Fibroblast of lung (primary cell): ENCODE results near the gene NBPF3. TPM values are rescaled to one million over a fixed set of nuclear protein-coding genes. Genes with fewer than 3 reads are reported as not detected.
"Not testable (repeated sequence)": the region's sequence is repeated elsewhere in the genome, so short reads cannot be mapped to it uniquely, and the experiment has no call there.

Experiments
- DNase-seq, 2 donors: peaks; one replicate each; pipeline versions ENCODE4 v3.0.0 to v3.0.0-alpha.2; 2010; ENCODE audit warnings: low read depth in 2 of 2
- H2AFZ ChIP-seq: 2 replicates; pipeline ENCODE4 v1.5.1; 2012; ENCODE audit warnings: low read length, control low read depth, inconsistent platforms
- H3K27ac ChIP-seq: 2 replicates; pipeline ENCODE4 v1.5.1; 2011; ENCODE audit warnings: low read length, control low read depth; ENCODE audit not compliant: insufficient read depth
- H3K27me3 ChIP-seq: 2 replicates; pipeline ENCODE4 v1.5.1; 2011; ENCODE audit warnings: mild to moderate bottlenecking, low read length; ENCODE audit not compliant: control insufficient read depth, insufficient read depth
- H3K36me3 ChIP-seq: 2 replicates; pipeline ENCODE4 v1.5.1; 2011; ENCODE audit warnings: low read length; ENCODE audit not compliant: control insufficient read depth, insufficient read depth
- H3K4me1 ChIP-seq: 2 replicates; pipeline ENCODE4 v1.5.1; 2011; ENCODE audit warnings: low read length; ENCODE audit not compliant: control insufficient read depth, insufficient read depth; ENCODE audit errors: extremely low read depth
- H3K4me2 ChIP-seq: 2 replicates; pipeline ENCODE4 v1.5.1; 2011; ENCODE audit warnings: low read length, control low read depth; ENCODE audit not compliant: insufficient read depth; ENCODE audit errors: extremely low read depth
- H3K4me3 ChIP-seq, 4 experiments: fragments of 200-600 bp in 1 of 4; sonication (generic) in 1 of 4; replicated peaks in 1 of 4; 2 replicates each; pipeline ENCODE4 v1.5.1; 2011 to 2016; ENCODE audit warnings: low read length in 4 of 4, low read depth in 3 of 4, mild to moderate bottlenecking in 3 of 4, control low read depth in 2 of 4, inconsistent platforms in 1 of 4, mixed read lengths in 1 of 4; ENCODE audit not compliant: insufficient read depth in 1 of 4; ENCODE audit errors: control extremely low read depth in 1 of 4
- H3K79me2 ChIP-seq: 2 replicates; pipeline ENCODE4 v1.5.1; 2012; ENCODE audit warnings: mild to moderate bottlenecking, low read length, inconsistent platforms; ENCODE audit not compliant: control insufficient read depth, insufficient read depth
- H3K9ac ChIP-seq: 2 replicates; pipeline ENCODE4 v1.5.1; 2011; ENCODE audit warnings: mild to moderate bottlenecking, low read length, control low read depth; ENCODE audit not compliant: insufficient read depth
- H3K9me3 ChIP-seq: 2 replicates; pipeline ENCODE4 v1.5.1; 2012; ENCODE audit warnings: low read depth, low read length; ENCODE audit not compliant: control insufficient read depth, insufficient read depth
- H4K20me1 ChIP-seq: 2 replicates; pipeline ENCODE4 v1.5.1; 2011; ENCODE audit warnings: low read length; ENCODE audit not compliant: control insufficient read depth, insufficient read depth; ENCODE audit errors: extremely low read depth
- EZH2 ChIP-seq: IDR thresholded peaks from 2 replicates; pipeline ENCODE4 v1.5.1; 2012; ENCODE audit warnings: low read length, control low read depth, mild to moderate bottlenecking; ENCODE audit errors: missing control alignments
- polyA plus RNA-seq, 2 donors: library from polyadenylated mRNA; depleted of rRNA in 1 of 2; stranded (reverse) in 1 of 2; unstranded in 1 of 2; fragments of >200 nt; gene quantifications; 2 replicates each; pipeline ENCODE4 v1.2.1, GENCODE V29; 2011 to 2012; ENCODE audit warnings: missing spikeins in 1 of 2
- total RNA-seq: library from RNA; depleted of rRNA; stranded (reverse); fragments of >200 nt; gene quantifications from 2 replicates; pipeline ENCODE4 v1.2.1, GENCODE V29; 2014
- TF ChIP-seq, protein P1 (sequence below), 2 donors: IDR thresholded peaks in 1 of 2; conservative IDR thresholded peaks in 1 of 2; 1 replicate in 1 of 2; 2 replicates in 1 of 2; pipeline ENCODE4 v1.5.1; 2011 to 2012; ENCODE audit warnings: low read length in 2 of 2, control low read depth in 1 of 2, inconsistent platforms in 1 of 2, low read depth in 1 of 2, mild to moderate bottlenecking in 1 of 2

The NBPF3 gene
- total and polyA plus RNA-seq, 2 donors (not counting 1 experiment from before 2014, with no cell fraction given) = 20.4 to 35.0 TPM

DNA sequence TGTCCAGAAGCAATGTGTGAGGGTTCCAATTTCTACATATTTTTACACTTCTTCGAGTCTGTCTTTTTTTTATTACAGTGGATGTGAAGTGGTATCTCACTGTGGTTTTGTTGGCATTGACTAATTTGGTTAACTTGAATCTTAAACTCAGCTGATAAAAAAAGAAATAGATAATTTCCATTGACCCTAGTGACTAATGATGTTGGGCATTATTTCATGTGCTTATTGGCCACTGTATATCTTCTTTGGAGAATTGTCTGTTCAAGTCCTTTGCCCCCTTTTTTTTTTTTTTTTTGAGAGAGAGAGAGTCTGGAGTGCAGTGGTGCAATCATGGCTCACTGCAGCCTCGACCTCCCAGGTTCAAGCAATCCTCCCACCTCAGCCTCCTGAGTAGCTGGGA is 33.3 kb upstream of the NBPF3 start:
- Histone ChIP-seq H3K4me1 (no peaks in the 10 kb centered on the region), H3K27me3 (peaks cover 2% of the 10 kb centered on the region), H3K79me2 (no peaks in the 10 kb centered on the region), H2AFZ (no peak overlapping the region), H3K36me3 (no peaks in the 10 kb centered on the region), H3K9ac (no peak overlapping the region), H3K4me3 (no peak overlapping the region), H4K20me1 (no peaks in the 10 kb centered on the region), H3K4me2 (no peak overlapping the region), H3K27ac (no peak overlapping the region), H3K9me3 (no peaks in the 10 kb centered on the region)
- TF ChIP-seq, protein P1, sequence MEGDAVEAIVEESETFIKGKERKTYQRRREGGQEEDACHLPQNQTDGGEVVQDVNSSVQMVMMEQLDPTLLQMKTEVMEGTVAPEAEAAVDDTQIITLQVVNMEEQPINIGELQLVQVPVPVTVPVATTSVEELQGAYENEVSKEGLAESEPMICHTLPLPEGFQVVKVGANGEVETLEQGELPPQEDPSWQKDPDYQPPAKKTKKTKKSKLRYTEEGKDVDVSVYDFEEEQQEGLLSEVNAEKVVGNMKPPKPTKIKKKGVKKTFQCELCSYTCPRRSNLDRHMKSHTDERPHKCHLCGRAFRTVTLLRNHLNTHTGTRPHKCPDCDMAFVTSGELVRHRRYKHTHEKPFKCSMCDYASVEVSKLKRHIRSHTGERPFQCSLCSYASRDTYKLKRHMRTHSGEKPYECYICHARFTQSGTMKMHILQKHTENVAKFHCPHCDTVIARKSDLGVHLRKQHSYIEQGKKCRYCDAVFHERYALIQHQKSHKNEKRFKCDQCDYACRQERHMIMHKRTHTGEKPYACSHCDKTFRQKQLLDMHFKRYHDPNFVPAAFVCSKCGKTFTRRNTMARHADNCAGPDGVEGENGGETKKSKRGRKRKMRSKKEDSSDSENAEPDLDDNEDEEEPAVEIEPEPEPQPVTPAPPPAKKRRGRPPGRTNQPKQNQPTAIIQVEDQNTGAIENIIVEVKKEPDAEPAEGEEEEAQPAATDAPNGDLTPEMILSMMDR (conservative IDR thresholded peaks at IDR 0.05 in 1 of 2, IDR thresholded peaks at IDR 0.05 in 1 of 2; ENCODE audit: low read depth in 1 of 2, low read length in 2 of 2) = no peak
- TF ChIP-seq EZH2 = no peak
- DNase-seq = no peak

DNA sequence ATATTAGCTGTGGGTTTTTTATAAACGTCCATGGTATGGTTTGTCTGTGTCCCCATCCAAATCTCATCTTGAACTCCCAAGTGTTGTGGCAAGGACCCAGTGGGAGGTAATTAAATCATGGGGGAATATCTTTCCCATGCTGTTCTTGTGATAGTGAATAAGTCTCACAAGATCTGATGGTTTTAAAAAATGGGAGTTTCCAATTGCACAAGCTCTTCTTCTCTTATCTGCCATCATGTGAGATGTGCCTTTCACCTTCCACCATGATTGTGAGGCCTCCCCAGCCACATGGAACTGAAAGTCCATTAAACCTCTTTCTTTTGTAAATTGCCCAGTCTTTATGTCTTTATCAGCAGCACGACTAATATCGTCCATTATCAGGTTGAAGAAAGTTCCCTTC is 30.0 kb upstream of the NBPF3 start:
- H3K4me2 ChIP-seq, H4K20me1 ChIP-seq, DNase-seq, H3K27ac ChIP-seq, H3K27me3 ChIP-seq, H3K4me3 ChIP-seq, H3K36me3 ChIP-seq, H2AFZ ChIP-seq, H3K9ac ChIP-seq, H3K4me1 ChIP-seq, H3K9me3 ChIP-seq, H3K79me2 ChIP-seq: not testable (repeated sequence)

DNA sequence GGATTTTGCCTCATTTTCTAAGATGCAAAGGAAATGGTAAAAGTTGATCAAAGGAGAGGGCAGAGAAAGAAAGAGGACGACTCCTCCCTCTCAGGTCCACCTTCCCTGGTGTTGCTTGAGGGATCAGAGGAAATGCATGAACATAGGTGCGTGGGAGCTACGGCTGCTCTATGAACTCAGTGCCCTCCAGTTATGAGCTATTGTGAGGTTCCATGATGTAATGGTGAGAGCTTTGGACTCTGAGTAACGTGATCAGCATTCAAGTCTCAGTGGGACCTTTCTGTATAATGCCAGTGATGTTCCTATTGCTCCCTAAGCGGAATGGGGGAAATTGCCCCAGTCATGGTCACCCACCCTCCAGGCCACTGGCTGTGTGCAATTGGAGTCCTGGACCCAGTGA is 25.9 kb upstream of the NBPF3 start:
- Histone ChIP-seq H2AFZ (no peak overlapping the region), H3K4me1 (no peaks in the 10 kb centered on the region), H3K27me3 (peaks cover 15% of the 10 kb centered on the region), H3K4me3 (no peak overlapping the region), H3K4me2 (no peak overlapping the region), H4K20me1 (no peaks in the 10 kb centered on the region), H3K27ac (no peak overlapping the region), H3K36me3 (no peaks in the 10 kb centered on the region), H3K79me2 (no peaks in the 10 kb centered on the region), H3K9ac (no peak overlapping the region), H3K9me3 (no peaks in the 10 kb centered on the region)
- TF ChIP-seq EZH2 = no peak
- TF ChIP-seq, protein P1 (conservative IDR thresholded peaks at IDR 0.05 in 1 of 2, IDR thresholded peaks at IDR 0.05 in 1 of 2; ENCODE audit: low read depth in 1 of 2, low read length in 2 of 2) = no peak
- DNase-seq = no peak

DNA sequence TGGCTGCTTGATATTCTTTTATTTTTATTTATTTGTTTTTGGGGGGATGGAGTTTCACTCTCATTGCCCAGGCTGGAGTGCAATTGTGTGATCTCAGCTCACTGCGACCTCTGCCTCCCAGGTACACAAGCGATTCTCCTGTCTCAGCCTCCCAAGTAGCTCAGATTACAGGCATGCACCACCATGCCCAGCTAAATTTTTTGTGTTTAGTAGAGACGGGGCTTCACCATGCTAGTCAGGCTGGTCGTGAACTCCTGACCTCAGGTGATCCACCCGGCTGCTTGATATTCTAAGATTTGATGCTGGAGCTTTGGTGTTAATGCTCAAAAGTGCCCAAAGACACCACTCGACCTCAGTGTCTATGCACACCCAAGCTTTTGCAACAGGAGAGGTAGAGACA is 19.6 kb upstream of the NBPF3 start:
- H4K20me1 ChIP-seq, H3K4me1 ChIP-seq, H3K27ac ChIP-seq, H3K27me3 ChIP-seq, DNase-seq, H3K36me3 ChIP-seq, H3K4me3 ChIP-seq, H3K9me3 ChIP-seq, H3K4me2 ChIP-seq, H3K9ac ChIP-seq, H3K79me2 ChIP-seq, H2AFZ ChIP-seq: not testable (repeated sequence)

DNA sequence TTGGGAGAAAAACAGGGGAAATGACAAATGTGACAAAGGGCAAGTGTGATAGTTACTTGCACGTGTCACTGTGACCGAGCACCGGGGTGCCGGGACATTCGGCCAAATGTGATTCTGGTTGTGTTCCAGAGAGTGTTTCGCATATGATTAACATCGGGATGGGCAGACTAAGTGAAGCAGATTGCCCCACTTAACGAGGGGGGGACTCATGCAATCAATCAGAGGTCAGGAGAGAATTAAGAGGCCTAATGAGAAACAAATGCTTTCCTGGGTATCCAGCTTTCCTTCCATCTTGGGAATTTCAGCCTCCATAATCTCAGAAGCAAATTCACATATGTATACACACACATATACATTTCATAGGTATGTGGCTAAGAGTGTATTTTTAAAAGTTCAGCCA is 18.6 kb upstream of the NBPF3 start:
- DNase-seq, H3K4me2 ChIP-seq, H3K9me3 ChIP-seq, H2AFZ ChIP-seq, H3K4me3 ChIP-seq, H3K4me1 ChIP-seq, H3K27me3 ChIP-seq, H3K36me3 ChIP-seq, H3K79me2 ChIP-seq, H4K20me1 ChIP-seq, H3K9ac ChIP-seq, H3K27ac ChIP-seq: not testable (repeated sequence)
